HEK293 (cell line): ENCODE results near the gene RBM19.

Experiments
- CTCF ChIA-PET: fragments of 350-600 bp; formaldehyde crosslinking; extraction: SDS; loops from one replicate; lab custom pipeline; 2021; ENCODE audit warnings: antibody characterized with exemption; lab: Yijun Ruan, JAX
- POLR2A ChIA-PET: fragments of 300-600 bp; formaldehyde crosslinking; extraction: SDS; loops from one replicate; lab custom pipeline; 2020; ENCODE audit warnings: antibody characterized with exemption, inconsistent platforms; lab: Yijun Ruan, JAX
- H3K27ac ChIP-seq: fragments of 200-500 bp; sonication (Bioruptor generic); 2 replicates; pipeline ENCODE4 v1.5.1; 2014; ENCODE audit warnings: low read depth, low read length, control low read depth, inconsistent platforms; ENCODE audit errors: extremely low read depth
- H3K36me3 ChIP-seq, 2 experiments: fragments of 200-500 bp in 1 of 2; sonication (Bioruptor generic) in 1 of 2; 1 replicate in 1 of 2; 2 replicates in 1 of 2; pipeline ENCODE4 v1.5.1; 2014 to 2017; ENCODE audit warnings: inconsistent platforms in 2 of 2, low read length in 2 of 2; ENCODE audit not compliant: control insufficient read depth in 2 of 2, insufficient read depth in 1 of 2
- H3K4me1 ChIP-seq: fragments of 200-500 bp; sonication (Bioruptor generic); 2 replicates; pipeline ENCODE4 v1.5.1; 2014; ENCODE audit warnings: mild to moderate bottlenecking, low read length, inconsistent platforms; ENCODE audit not compliant: control insufficient read depth, insufficient read depth
- H3K4me3 ChIP-seq: 2 replicates; pipeline ENCODE4 v1.5.1; 2011; ENCODE audit warnings: low read depth, mild to moderate bottlenecking, control low read depth, low read length, moderate library complexity
- H3K9me3 ChIP-seq: fragments of 200-500 bp; sonication (Bioruptor generic); 2 replicates; pipeline ENCODE4 v1.5.1; 2014; ENCODE audit warnings: low read depth, low read length, inconsistent platforms; ENCODE audit not compliant: control insufficient read depth, insufficient read depth
- BCL11B ChIP-seq: fragments of 450-650 bp; formaldehyde crosslinking; IDR thresholded peaks from 2 replicates; pipeline ENCODE4 v1.5.1; 2016; ENCODE audit warnings: low read depth, missing biosample characterization, missing genetic modification characterization
- PRDM10 ChIP-seq: fragments of 450-650 bp; formaldehyde crosslinking; IDR thresholded peaks from 2 replicates; pipeline ENCODE4 v1.5.1; 2016; ENCODE audit warnings: missing biosample characterization, missing genetic modification characterization
- SCRT2 ChIP-seq: fragments of 450-650 bp; formaldehyde crosslinking; IDR thresholded peaks from 2 replicates; pipeline ENCODE4 v1.5.1; 2016; ENCODE audit warnings: missing biosample characterization, missing genetic modification characterization
- ZBTB21 ChIP-seq: fragments of 450-650 bp; formaldehyde crosslinking; IDR thresholded peaks from 2 replicates; pipeline ENCODE4 v1.5.1; 2017; ENCODE audit warnings: missing biosample characterization, missing genetic modification characterization
- ZEB2 ChIP-seq: fragments of 450-650 bp; formaldehyde crosslinking; IDR thresholded peaks from 2 replicates; pipeline ENCODE4 v1.5.1; 2016; ENCODE audit warnings: missing biosample characterization, missing genetic modification characterization
- ZFP69B ChIP-seq: fragments of 450-650 bp; formaldehyde crosslinking; IDR thresholded peaks from 2 replicates; pipeline ENCODE4 v1.5.1; 2016; ENCODE audit warnings: missing biosample characterization, missing genetic modification characterization
- ZIC2 ChIP-seq: fragments of 450-650 bp; formaldehyde crosslinking; IDR thresholded peaks from 2 replicates; pipeline ENCODE4 v1.5.1; 2016; ENCODE audit warnings: missing biosample characterization, missing genetic modification characterization
- ZNF10 ChIP-seq: fragments of 450-650 bp; formaldehyde crosslinking; IDR thresholded peaks from 2 replicates; pipeline ENCODE4 v1.5.1; 2017; ENCODE audit warnings: missing biosample characterization, missing genetic modification characterization
- ZNF114 ChIP-seq: fragments of 450-650 bp; formaldehyde crosslinking; IDR thresholded peaks from 2 replicates; pipeline ENCODE4 v1.5.0; 2017; ENCODE audit warnings: missing biosample characterization, missing genetic modification characterization
- ZNF157 ChIP-seq: fragments of 450-650 bp; formaldehyde crosslinking; IDR thresholded peaks from 2 replicates; pipeline ENCODE4 v1.5.1; 2016; ENCODE audit warnings: missing biosample characterization, missing genetic modification characterization
- ZNF324 ChIP-seq: fragments of 450-650 bp; formaldehyde crosslinking; IDR thresholded peaks from 2 replicates; pipeline ENCODE4 v1.5.1; 2016; ENCODE audit warnings: missing biosample characterization, missing genetic modification characterization
- ZNF398 ChIP-seq: fragments of 450-650 bp; formaldehyde crosslinking; IDR thresholded peaks from 2 replicates; pipeline ENCODE4 v1.5.1; 2017; ENCODE audit warnings: missing biosample characterization, missing genetic modification characterization
- ZNF548 ChIP-seq: fragments of 450-650 bp; formaldehyde crosslinking; IDR thresholded peaks from 2 replicates; pipeline ENCODE4 v1.5.1; 2016; ENCODE audit warnings: missing biosample characterization, missing genetic modification characterization
- ZNF660 ChIP-seq: fragments of 450-650 bp; IDR thresholded peaks from 2 replicates; pipeline ENCODE4 v1.5.1; 2018; ENCODE audit warnings: missing biosample characterization, mild to moderate bottlenecking, missing genetic modification characterization
- ZNF677 ChIP-seq: fragments of 450-650 bp; IDR thresholded peaks from 2 replicates; pipeline ENCODE4 v1.5.0; 2018; ENCODE audit warnings: missing biosample characterization, mild to moderate bottlenecking, missing genetic modification characterization, moderate library complexity
- TF ChIP-seq, protein P1 (sequence below): fragments of 450-650 bp; formaldehyde crosslinking; IDR thresholded peaks from 2 replicates; pipeline ENCODE4 v1.5.1; 2016; ENCODE audit warnings: missing biosample characterization, missing genetic modification characterization, borderline replicate concordance

Gene RBM19

GRCh38 chr12:113861708-113862312 is 104.3 kb downstream of the RBM19 start (continued):
- TF ChIP-seq ZNF157 (no peak), ZNF10 (tag by site-specific recombination) (no peak), ZNF677 (tag by site-specific recombination) (no peak), ZNF398 (tag by site-specific recombination) (no peak)

- peaks cover 3% of the 10 kb centered on the region; the same call in 1 of the 2 replicates for H3K4me1 ChIP-seq
- ChIA-PET CTCF (interaction anchor here (0.7 kb wide), 1 partner anchor 136 kb away, joined by 3 read pairs; no protein-coding TSS in a partner anchor), POLR2A (no interaction called here)
These were observed 105.2 kb downstream of the RBM19 start for GRCh38 chr12:113860950-113861349.

GRCh38 chr12:113860059-113860820 is 105.9 kb downstream of the RBM19 start:
- Histone ChIP-seq H3K4me1 (peaks cover 3% of the 10 kb centered on the region; the same call in 1 of the 2 replicates), H3K27ac (no peak overlapping the region), H3K4me3 (no peak overlapping the region), H3K36me3 (peaks cover 0 to 5% of the 10 kb centered on the region in 2 experiments; a peak in 1 of 3 replicates), H3K9me3 (no peaks in the 10 kb centered on the region)
- ChIA-PET POLR2A (no interaction called here), CTCF (interaction anchor here (0.6 to 1.1 kb wide), 2 partner anchors 10 to 435 kb away, joined by 3 to 4 read pairs; no protein-coding TSS in a partner anchor)
- TF ChIP-seq ZIC2 (tag by site-specific recombination) = peak; percentile 23; the same call in 1 of the 2 replicates
- no peak for TF ChIP-seq ZNF114
- TF ChIP-seq BCL11B (tag by site-specific recombination) = no peak
- TF ChIP-seq ZNF548 (tag by site-specific recombination) = no peak
- TF ChIP-seq, protein P1, sequence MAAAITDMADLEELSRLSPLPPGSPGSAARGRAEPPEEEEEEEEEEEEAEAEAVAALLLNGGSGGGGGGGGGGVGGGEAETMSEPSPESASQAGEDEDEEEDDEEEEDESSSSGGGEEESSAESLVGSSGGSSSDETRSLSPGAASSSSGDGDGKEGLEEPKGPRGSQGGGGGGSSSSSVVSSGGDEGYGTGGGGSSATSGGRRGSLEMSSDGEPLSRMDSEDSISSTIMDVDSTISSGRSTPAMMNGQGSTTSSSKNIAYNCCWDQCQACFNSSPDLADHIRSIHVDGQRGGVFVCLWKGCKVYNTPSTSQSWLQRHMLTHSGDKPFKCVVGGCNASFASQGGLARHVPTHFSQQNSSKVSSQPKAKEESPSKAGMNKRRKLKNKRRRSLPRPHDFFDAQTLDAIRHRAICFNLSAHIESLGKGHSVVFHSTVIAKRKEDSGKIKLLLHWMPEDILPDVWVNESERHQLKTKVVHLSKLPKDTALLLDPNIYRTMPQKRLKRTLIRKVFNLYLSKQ (tag by site-specific recombination) = no peak
- no peak for TF ChIP-seq ZNF677 (tag by site-specific recombination)
- no peak for TF ChIP-seq ZEB2 (tag by site-specific recombination)

More at GRCh38 chr12:113860950-113861349, 105.2 kb downstream of the RBM19 start:
- no peak overlapping the region for H3K27ac ChIP-seq
- peaks cover 0 to 5% of the 10 kb centered on the region in 2 experiments; a peak in 1 of 3 replicates for H3K36me3 ChIP-seq
- H3K4me3 ChIP-seq = no peak overlapping the region
- peak; percentile 35; the same call in 1 of the 2 replicates for TF ChIP-seq ZNF660 (tag by site-specific recombination)
- TF ChIP-seq ZNF157 = no peak
- 0 out of 2 replicates have a peak, but pooled peaks have one; percentile 20 for TF ChIP-seq ZFP69B
- peak; percentile 61 for TF ChIP-seq ZBTB21 (tag by site-specific recombination)
- TF ChIP-seq ZNF324 (tag by site-specific recombination) = no peak
- peak; percentile 18; the same call in 1 of the 2 replicates for TF ChIP-seq PRDM10 (tag by site-specific recombination)
- TF ChIP-seq SCRT2 (tag by site-specific recombination) = peak; percentile 68
- no peaks in the 10 kb centered on the region for H3K9me3 ChIP-seq
